Right lobe of liver (tissue), 4 donors: Measurements from ENCODE around the gene TBC1D3L.
"Not testable (repeated sequence)": the region's sequence is repeated elsewhere in the genome, so short reads cannot be mapped to it uniquely, and the experiment has no call there.

Experiments used
- POLR2A ChIP-seq: fragments of 450-650 bp; IDR thresholded peaks from one replicate; pipeline ENCODE4 v1.6.1; 2017; ENCODE audit warnings: antibody characterized with exemption, mild to moderate bottlenecking
- TF ChIP-seq, protein P1 (sequence below), 4 donors: fragments of 200-600 bp in 3 of 4; fragments of 450-650 bp in 1 of 4; IDR thresholded peaks; one replicate each; pipeline versions ENCODE4 v1.5.1 to v1.8.0; 2016 to 2022; ENCODE audit warnings: antibody characterized with exemption in 4 of 4, mild to moderate bottlenecking in 2 of 4
- donor health status: DM: no; HTN: no; CAD: no.
- donor health status: DM: no; HTN: no; CAD: no.
- donor health status: DM: no; HTN: yes; CAD: no.

DNA sequence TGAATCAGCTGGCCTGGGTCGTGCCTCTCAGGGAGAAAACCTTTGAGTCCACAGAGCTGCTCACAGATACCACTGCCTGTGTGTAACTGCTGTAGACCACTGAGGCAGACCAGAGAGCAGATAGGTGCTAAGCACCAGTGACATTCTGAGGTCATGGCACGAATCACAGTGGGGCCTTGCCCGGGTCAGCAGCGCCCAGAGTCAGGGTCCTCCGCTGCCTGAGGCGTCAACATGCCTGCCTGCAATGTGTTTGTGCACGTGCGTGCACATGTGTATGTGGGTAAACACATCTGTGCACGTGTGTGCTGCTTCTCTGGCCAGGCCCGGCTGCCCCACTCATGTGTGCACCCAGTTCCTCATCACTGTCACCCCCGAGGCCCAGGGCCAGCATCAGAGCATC is at the start of gene TBC1D3L:
- TF ChIP-seq, protein P1, sequence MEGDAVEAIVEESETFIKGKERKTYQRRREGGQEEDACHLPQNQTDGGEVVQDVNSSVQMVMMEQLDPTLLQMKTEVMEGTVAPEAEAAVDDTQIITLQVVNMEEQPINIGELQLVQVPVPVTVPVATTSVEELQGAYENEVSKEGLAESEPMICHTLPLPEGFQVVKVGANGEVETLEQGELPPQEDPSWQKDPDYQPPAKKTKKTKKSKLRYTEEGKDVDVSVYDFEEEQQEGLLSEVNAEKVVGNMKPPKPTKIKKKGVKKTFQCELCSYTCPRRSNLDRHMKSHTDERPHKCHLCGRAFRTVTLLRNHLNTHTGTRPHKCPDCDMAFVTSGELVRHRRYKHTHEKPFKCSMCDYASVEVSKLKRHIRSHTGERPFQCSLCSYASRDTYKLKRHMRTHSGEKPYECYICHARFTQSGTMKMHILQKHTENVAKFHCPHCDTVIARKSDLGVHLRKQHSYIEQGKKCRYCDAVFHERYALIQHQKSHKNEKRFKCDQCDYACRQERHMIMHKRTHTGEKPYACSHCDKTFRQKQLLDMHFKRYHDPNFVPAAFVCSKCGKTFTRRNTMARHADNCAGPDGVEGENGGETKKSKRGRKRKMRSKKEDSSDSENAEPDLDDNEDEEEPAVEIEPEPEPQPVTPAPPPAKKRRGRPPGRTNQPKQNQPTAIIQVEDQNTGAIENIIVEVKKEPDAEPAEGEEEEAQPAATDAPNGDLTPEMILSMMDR (IDR thresholded peaks at IDR 0.05), result not testable (repeated sequence)
- not testable (repeated sequence) for TF ChIP-seq POLR2A
